ENCODE results near the gene CNIH2. TPM values are rescaled to one million over a fixed set of nuclear protein-coding genes. Genes with fewer than 3 reads are reported as not detected.

CNIH2 gene
- total RNA-seq (2021; fragmentation: NEBNext Ultra II Directional; extraction: Animal tissue kit (Norgen Biotek cat#: 25700)), result 1 to 10 TPM in 3 of 6 experiments, under 1 TPM in 3; 0.73 to 1.9 (median 1.1) TPM
- long read RNA-seq, result 0 reads

DNA sequence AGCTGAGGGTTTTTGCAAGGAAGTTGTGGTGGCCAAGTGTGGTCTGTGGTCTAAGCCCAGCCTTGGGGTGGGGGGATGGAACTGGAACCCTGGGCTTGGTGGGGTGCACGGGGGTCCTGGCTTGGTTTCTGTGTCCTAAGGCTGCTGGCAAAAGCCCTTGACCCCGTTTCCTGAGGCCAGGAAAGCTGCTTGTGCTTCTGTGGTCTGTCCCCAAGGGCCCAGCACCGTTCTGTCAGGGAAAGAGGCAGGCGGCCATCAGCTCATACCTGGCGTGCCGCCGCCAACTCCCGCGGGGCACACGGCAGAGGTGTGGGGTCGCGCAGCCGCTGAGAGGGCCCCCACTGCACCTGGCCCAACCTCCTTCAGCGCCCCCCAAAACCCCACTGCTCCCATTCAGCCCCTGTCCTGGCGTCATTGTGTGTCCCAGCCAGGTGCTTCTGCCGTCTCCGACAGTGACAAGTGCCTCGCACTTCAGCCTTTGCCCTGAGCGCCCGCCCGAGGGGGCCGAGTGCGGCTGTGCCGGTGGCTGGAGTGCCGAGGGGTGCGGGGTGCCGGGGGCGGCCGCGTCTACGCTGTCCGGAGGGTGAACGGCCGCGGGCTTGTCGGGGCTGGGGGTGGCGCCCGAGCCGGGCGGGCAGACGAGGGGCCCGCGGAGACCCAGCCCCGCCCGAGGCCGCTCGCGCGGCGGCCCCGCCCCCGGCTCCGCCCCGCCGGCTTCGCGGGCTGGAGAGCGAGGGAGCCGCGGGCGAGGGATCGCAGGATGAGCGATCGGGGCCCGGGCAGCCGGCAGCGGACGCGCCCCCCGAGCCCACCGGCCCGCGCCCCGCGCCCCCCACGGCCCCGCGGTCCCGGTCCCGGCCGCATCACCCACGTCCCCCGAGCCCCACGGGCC lies at the start of gene CNIH2:
Gene CNIH2, plus strand, starts transcription at position 705 of the 892 bp plus-strand sequence. CDS start 282 bp downstream, outside the sequence.
- Mint-ChIP-seq H3K4me3 (peak within 1 kb of the TSS; percentile 71), H3K4me1 (ENCODE audit: low read depth) (peaks cover 16% of the 10 kb centered on the region), H3K36me3 (ENCODE audit: low read depth) (peaks cover 7% of the 10 kb centered on the region; the same call in 1 of the 2 replicates), H3K9me3 (no peaks in the 10 kb centered on the region), H3K27me3 (ENCODE audit: insufficient read depth) (peaks cover 8% of the 10 kb centered on the region), H3K27ac (peak within 1 kb of the TSS; percentile 55; the same call in 1 of the 2 replicates)
- TF ChIP-seq, protein P1, sequence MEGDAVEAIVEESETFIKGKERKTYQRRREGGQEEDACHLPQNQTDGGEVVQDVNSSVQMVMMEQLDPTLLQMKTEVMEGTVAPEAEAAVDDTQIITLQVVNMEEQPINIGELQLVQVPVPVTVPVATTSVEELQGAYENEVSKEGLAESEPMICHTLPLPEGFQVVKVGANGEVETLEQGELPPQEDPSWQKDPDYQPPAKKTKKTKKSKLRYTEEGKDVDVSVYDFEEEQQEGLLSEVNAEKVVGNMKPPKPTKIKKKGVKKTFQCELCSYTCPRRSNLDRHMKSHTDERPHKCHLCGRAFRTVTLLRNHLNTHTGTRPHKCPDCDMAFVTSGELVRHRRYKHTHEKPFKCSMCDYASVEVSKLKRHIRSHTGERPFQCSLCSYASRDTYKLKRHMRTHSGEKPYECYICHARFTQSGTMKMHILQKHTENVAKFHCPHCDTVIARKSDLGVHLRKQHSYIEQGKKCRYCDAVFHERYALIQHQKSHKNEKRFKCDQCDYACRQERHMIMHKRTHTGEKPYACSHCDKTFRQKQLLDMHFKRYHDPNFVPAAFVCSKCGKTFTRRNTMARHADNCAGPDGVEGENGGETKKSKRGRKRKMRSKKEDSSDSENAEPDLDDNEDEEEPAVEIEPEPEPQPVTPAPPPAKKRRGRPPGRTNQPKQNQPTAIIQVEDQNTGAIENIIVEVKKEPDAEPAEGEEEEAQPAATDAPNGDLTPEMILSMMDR (IDR thresholded peaks at IDR 0.05), result no peak
- DNase-seq, result no peak

- H3K27me3 Mint-ChIP-seq (ENCODE audit: insufficient read depth), result peaks cover 3% of the 10 kb centered on the region
- H3K9me3 Mint-ChIP-seq, result no peaks in the 10 kb centered on the region
- no peak overlapping the region for H3K27ac Mint-ChIP-seq
- peaks cover 9% of the 10 kb centered on the region for H3K4me1 Mint-ChIP-seq (ENCODE audit: low read depth)
- no peak overlapping the region for H3K4me3 Mint-ChIP-seq
- TF ChIP-seq, protein P1 (IDR thresholded peaks at IDR 0.05), result no peak
- 0 out of 2 replicates have a peak, but pooled peaks cover 18% of the 10 kb centered on the region for H3K36me3 Mint-ChIP-seq (ENCODE audit: low read depth)
- no peak for DNase-seq
These were observed 49.5 kb upstream of the CNIH2 start for GRCh38 chr11:66228521-66228920.

- TF ChIP-seq, protein P1 (IDR thresholded peaks at IDR 0.05), result no peak
- peaks cover 9% of the 10 kb centered on the region for H3K4me1 Mint-ChIP-seq (ENCODE audit: low read depth)
- peaks cover 3% of the 10 kb centered on the region for H3K27me3 Mint-ChIP-seq (ENCODE audit: insufficient read depth)
- H3K9me3 Mint-ChIP-seq, result no peaks in the 10 kb centered on the region
- DNase-seq, result no peak
- 0 out of 2 replicates have a peak, but pooled peaks cover 18% of the 10 kb centered on the region for H3K36me3 Mint-ChIP-seq (ENCODE audit: low read depth)
- H3K27ac Mint-ChIP-seq, result no peak overlapping the region
- H3K4me3 Mint-ChIP-seq, result no peak overlapping the region
These were observed 47.8 kb upstream of the CNIH2 start for GRCh38 chr11:66230156-66230555.

- H3K27me3 Mint-ChIP-seq (ENCODE audit: insufficient read depth), result peaks cover 6% of the 10 kb centered on the region
- no peak for DNase-seq
- no peak overlapping the region for H3K27ac Mint-ChIP-seq
- no peaks in the 10 kb centered on the region for H3K9me3 Mint-ChIP-seq
- 0 out of 2 replicates have a peak, but pooled peaks cover 18% of the 10 kb centered on the region for H3K36me3 Mint-ChIP-seq (ENCODE audit: low read depth)
- no peak overlapping the region for H3K4me3 Mint-ChIP-seq
- H3K4me1 Mint-ChIP-seq (ENCODE audit: low read depth), result peaks cover 8% of the 10 kb centered on the region
- TF ChIP-seq, protein P1 (IDR thresholded peaks at IDR 0.05), result no peak
These were observed 47.0 kb upstream of the CNIH2 start for GRCh38 chr11:66230978-66231377.

DNA sequence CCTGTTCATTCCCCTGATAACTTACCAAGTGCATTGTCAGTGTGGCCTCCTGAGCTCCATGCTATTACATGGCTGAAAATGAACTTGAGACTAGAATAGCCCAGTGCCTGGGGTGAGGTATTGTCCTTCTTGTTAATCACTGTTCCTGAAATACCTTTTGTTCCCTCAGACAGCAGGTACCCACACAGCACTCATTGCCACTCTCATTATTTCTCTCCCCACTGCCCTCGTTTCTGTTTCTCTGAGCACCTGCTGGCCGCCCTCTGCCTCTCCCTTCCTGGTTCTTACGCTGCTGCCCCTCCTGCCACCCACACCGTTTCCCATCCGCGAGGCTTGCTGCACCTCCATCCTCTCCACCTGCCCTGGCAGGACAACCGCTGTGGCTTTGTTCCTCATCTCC lies 46.4 kb upstream of the CNIH2 start:
- Mint-ChIP-seq H3K4me3 (no peak overlapping the region; the same call in 1 of the 2 replicates), H3K4me1 (ENCODE audit: low read depth) (peaks cover 2% of the 10 kb centered on the region)

More for the DNA sequence above, 46.4 kb upstream of the CNIH2 start:
- no peak for DNase-seq
- H3K27ac Mint-ChIP-seq, result no peak overlapping the region
- H3K27me3 Mint-ChIP-seq (ENCODE audit: insufficient read depth), result peaks cover 6% of the 10 kb centered on the region
- H3K36me3 Mint-ChIP-seq (ENCODE audit: low read depth), result 0 out of 2 replicates have a peak, but pooled peaks cover 18% of the 10 kb centered on the region
- TF ChIP-seq, protein P1 (IDR thresholded peaks at IDR 0.05), result no peak
- no peaks in the 10 kb centered on the region for H3K9me3 Mint-ChIP-seq

Measured in HFFc6 (cell line).